ENCODE data around the gene BLZF1. TPM values are rescaled to one million over a fixed set of nuclear protein-coding genes. Genes with fewer than 3 reads are reported as not detected.

The BLZF1 gene, protein sequence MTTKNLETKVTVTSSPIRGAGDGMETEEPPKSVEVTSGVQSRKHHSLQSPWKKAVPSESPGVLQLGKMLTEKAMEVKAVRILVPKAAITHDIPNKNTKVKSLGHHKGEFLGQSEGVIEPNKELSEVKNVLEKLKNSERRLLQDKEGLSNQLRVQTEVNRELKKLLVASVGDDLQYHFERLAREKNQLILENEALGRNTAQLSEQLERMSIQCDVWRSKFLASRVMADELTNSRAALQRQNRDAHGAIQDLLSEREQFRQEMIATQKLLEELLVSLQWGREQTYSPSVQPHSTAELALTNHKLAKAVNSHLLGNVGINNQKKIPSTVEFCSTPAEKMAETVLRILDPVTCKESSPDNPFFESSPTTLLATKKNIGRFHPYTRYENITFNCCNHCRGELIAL
- 10.8 and 19.2 TPM in 2 replicates for total RNA-seq

DNA sequence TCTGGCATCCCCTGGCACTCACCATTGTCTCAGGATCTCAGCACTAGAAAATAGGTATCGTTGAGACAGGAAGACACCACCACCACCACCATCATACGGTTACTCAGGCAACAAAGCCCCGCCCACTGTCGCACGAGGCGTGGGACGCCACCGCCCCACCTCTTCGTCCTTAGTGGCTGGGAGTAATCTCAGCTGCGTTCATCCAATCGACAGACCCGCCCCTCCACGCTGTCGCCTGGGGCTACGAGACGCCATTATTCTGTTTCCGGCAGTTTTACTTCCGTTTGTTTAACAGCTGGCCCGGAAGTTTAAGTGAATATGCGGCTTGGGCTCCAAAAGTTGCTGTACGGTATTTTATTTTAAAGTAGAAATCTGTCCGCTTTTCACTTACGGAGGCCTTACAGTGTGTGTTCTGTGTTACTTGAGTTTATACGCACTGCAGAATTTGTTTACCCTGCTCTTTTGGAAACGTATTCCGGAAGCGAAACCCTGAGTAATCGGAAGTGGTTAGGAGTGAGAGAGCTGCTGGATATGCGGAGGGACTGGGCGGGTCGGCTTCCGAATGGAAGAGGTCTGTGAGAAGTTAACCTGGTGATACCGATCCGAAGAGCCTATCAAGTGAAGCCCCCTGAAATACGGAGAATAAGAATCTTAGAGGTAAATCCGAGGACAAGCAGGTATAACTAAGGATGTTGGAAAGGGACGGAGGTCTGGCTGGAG lies at the start of gene BLZF1, which contains the start of gene NME7:
BLZF1 (plus strand) TSS at position 510 of the 720 bp plus-strand sequence. CDS start 1,328 bp downstream, outside the sequence.
NME7 (minus strand) TSS at position 112 of the 720 bp plus-strand sequence; CDS start at position 25, 87 bp downstream.

DNA sequence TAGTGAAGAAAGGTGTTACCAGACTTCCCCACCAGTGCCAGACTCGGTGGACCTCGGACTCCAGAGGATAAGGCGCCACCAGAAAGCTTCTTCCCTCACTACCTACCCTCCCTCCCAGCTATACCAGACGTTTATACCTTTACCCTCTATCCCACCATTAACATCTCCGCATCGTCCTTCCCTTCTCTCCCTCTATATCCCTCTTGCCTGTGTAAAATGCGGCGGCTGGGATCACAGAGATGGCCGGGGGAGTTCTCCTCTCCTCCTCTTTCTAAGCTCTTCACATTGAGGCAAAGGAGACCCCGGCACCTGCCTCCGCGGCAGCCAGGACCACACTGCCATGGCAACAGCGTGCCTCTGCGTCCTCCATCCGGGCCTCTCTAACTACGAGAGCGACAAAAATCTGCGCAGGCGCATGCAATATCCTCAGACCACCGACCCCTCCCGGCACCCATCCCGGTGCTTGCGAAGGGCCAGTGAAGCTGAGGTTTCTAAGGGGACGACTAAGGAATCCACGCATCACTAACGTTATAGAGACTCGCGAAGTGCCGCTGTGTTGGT lies 59.2 kb downstream of the BLZF1 start, which contains the start of gene CCDC181:
CCDC181 (minus strand) TSS at position 394 of the 561 bp plus-strand sequence. CDS start 2,547 bp downstream, outside the sequence.

Other genes starting within 250 kb of the BLZF1 start
- gene NME7, start 398 bp upstream of the BLZF1 start, total RNA-seq: 14.9 and 18.0 TPM in 2 replicates
- gene CCDC181, start 59.3 kb downstream of the BLZF1 start, total RNA-seq: 0.34 and 0.47 TPM in 2 replicates
- 4.4 and 6.3 TPM in 2 replicates for gene SLC19A2, start 117.7 kb downstream of the BLZF1 start, total RNA-seq
- not detected in 2 replicates for gene F5, start 218.3 kb downstream of the BLZF1 start, total RNA-seq

Measured in bronchial smooth muscle cell (primary cell).